Natural killer cell (primary cell): ENCODE data around the gene EIF2AK2. TPM values are rescaled to one million over a fixed set of nuclear protein-coding genes. Genes with fewer than 3 reads are reported as not detected.

Experiments used
- ATAC-seq, 3 donors: fragments of 150-1000 bp in 2 of 3; fragments of 200-7000 bp in 1 of 3; cut with Tn5 transposase; 1 replicate in 1 of 3; 2 replicates in 2 of 3; pipeline ENCODE4 v1.10.0; 2021; ENCODE audit warnings: mild to moderate bottlenecking in 2 of 3, moderate library complexity in 2 of 3
- DNase-seq, 2 donors: peaks; one replicate each; pipeline versions ENCODE4 v3.0.0 to v3.0.0-alpha.2; 2013 to 2021; ENCODE audit warnings: mixed read lengths in 1 of 2
- H3K27ac ChIP-seq: one replicate; pipeline ENCODE4 v1.5.1; 2013; ENCODE audit warnings: mild to moderate bottlenecking, low read length
- H3K27me3 ChIP-seq: one replicate; pipeline ENCODE4 v1.6.1; 2013; ENCODE audit warnings: low read length; ENCODE audit not compliant: control insufficient read depth, insufficient read depth
- H3K36me3 ChIP-seq: one replicate; pipeline ENCODE4 v1.6.1; 2013; ENCODE audit warnings: low read length; ENCODE audit not compliant: control insufficient read depth, insufficient read depth
- H3K4me1 ChIP-seq: one replicate; pipeline ENCODE4 v1.6.1; 2013; ENCODE audit warnings: low read length; ENCODE audit not compliant: control insufficient read depth, insufficient read depth
- H3K4me3 ChIP-seq: one replicate; pipeline ENCODE4 v1.5.1; 2013; ENCODE audit warnings: low read length
- H3K9me3 ChIP-seq: one replicate; pipeline ENCODE4 v1.6.1; 2013; ENCODE audit warnings: low read length; ENCODE audit not compliant: control insufficient read depth, insufficient read depth
- H3K27ac Mint-ChIP-seq, 2 donors: one replicate each; pipeline ENCODE4 v1.8.0; 2022; ENCODE audit warnings: mild to moderate bottlenecking in 2 of 2, mixed read lengths in 2 of 2, moderate library complexity in 1 of 2
- H3K27me3 Mint-ChIP-seq, 2 donors: one replicate each; pipeline ENCODE4 v1.8.0; 2022; ENCODE audit warnings: low read depth in 2 of 2, mixed read lengths in 2 of 2
- H3K36me3 Mint-ChIP-seq: one replicate; pipeline ENCODE4 v1.8.0; 2022; ENCODE audit warnings: mixed read lengths
- H3K4me1 Mint-ChIP-seq, 2 donors: one replicate each; pipeline ENCODE4 v1.8.0; 2022; ENCODE audit warnings: mixed read lengths in 2 of 2
- H3K4me3 Mint-ChIP-seq: one replicate; pipeline ENCODE4 v1.8.0; 2022; ENCODE audit warnings: mild to moderate bottlenecking, moderate library complexity, mixed read lengths
- H3K9me3 Mint-ChIP-seq, 2 donors: one replicate each; pipeline ENCODE4 v1.8.0; 2022; ENCODE audit warnings: mixed read lengths in 2 of 2
- WGBS: methylation state at CpG from one replicate; pipeline ENCODE4 v1.1.7; 2013; ENCODE audit warnings: missing lambda C conversion rate; ENCODE audit not compliant: insufficient coverage; 5-methylcytosine and 5-hydroxymethylcytosine counted together
- intact Hi-C: fragments of 100-400 bp; cut with micrococcal nuclease; formaldehyde crosslinking; loops from one replicate; pipeline ENCODE4 v1.14.2; 2022
- total RNA-seq, 4 donors: library from RNA; stranded (reverse); fragments of 120-200 nt in 1 of 4; gene quantifications; one replicate each; pipeline versions ENCODE4 v1.2.3 to v1.2.4, GENCODE V29; 2013 to 2022
- TF ChIP-seq, protein P1 (sequence below): fragments of 200-600 bp; IDR thresholded peaks from one replicate; pipeline ENCODE4 v1.8.0; 2022; ENCODE audit warnings: antibody characterized with exemption

EIF2AK2 gene
- total RNA-seq, 3 donors from 2014 or later (not counting 1 experiment from before 2014, with no cell fraction given): 29.9 to 47.3 (median 43.9) TPM

DNA sequence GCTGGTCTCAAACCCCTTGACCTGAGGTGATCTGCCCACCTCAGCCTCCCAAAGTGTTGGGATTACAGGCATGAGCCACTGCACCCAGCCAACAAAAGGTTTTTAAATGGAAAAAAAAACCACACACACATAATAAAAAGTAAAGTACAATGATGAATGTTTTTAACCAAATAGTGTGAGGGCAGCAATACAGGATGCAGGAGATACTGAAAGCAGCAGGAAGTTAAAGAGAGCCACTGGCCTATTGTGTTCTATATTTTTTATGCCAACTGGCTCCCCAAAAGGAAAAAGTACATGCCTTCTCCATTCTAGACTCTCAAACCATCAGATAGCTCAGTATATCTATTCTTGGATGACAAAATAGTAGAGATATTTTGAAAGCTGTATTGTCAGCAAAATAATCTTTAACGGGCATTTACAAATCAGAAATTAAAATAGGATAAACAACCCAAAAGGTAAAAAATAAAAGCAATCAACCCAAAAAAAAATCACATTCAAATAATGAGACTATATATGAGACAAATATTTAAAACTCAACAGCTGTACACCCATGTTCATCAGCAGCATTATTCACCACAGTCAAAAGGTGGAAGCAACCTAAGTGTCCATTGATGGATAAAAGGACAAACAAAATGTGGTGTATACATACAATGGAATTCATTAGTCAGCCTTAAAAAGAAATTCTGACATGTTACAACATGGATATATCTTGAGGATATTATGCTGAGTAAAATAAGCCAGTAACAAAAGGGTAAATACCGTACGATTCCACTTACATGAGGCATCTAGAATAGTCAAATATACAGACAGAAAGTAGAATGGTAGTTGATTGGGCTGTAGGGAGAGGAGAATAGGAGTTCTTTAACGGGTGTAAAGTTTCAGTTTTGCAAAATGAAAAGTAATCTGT, 46.2 kb downstream of the EIF2AK2 start:
- no peaks in the 10 kb centered on the region for H3K4me1 Mint-ChIP-seq
- TF ChIP-seq, protein P1, sequence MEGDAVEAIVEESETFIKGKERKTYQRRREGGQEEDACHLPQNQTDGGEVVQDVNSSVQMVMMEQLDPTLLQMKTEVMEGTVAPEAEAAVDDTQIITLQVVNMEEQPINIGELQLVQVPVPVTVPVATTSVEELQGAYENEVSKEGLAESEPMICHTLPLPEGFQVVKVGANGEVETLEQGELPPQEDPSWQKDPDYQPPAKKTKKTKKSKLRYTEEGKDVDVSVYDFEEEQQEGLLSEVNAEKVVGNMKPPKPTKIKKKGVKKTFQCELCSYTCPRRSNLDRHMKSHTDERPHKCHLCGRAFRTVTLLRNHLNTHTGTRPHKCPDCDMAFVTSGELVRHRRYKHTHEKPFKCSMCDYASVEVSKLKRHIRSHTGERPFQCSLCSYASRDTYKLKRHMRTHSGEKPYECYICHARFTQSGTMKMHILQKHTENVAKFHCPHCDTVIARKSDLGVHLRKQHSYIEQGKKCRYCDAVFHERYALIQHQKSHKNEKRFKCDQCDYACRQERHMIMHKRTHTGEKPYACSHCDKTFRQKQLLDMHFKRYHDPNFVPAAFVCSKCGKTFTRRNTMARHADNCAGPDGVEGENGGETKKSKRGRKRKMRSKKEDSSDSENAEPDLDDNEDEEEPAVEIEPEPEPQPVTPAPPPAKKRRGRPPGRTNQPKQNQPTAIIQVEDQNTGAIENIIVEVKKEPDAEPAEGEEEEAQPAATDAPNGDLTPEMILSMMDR: no peak
- H3K27ac ChIP-seq: no peak overlapping the region
- H3K9me3 ChIP-seq: no peaks in the 10 kb centered on the region
- H3K4me3 Mint-ChIP-seq: no peak overlapping the region
- H3K9me3 Mint-ChIP-seq: no peaks in the 10 kb centered on the region
- no peaks in the 10 kb centered on the region for H3K4me1 ChIP-seq
- no peak overlapping the region for H3K4me3 ChIP-seq
- H3K27ac Mint-ChIP-seq: no peak overlapping the region
- intact Hi-C loops: no loop called here
- 100% methylated on average over 3 of the region's 4 CpGs for WGBS
- no peaks in the 10 kb centered on the region for H3K27me3 Mint-ChIP-seq
- ATAC-seq (no peak), DNase-seq (no peak)
- H3K27me3 ChIP-seq: no peaks in the 10 kb centered on the region
- peaks cover 49% of the 10 kb centered on the region for H3K36me3 ChIP-seq
- peaks cover 8% of the 10 kb centered on the region for H3K36me3 Mint-ChIP-seq

DNA sequence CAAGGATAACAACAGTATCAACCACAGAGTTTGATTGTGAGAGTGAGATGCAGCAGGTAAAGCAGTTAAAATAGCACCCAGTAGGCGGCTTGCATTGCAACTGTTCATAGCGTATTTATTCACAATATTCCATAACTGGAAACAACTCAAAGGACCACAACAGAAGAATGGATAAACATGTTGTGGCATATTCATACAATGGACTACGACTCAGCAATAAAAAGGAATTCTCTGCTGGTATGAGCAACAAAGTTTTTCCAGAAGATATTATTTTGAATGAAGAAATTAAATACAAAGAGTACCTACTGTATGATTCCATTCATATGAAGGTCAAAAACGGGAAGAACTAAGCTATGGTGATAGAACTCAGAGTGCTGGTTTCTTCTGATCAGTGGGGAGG, 47.3 kb downstream of the EIF2AK2 start:
- TF ChIP-seq, protein P1: no peak
- H3K4me1 Mint-ChIP-seq: no peaks in the 10 kb centered on the region
- peaks cover 48% of the 10 kb centered on the region for H3K36me3 ChIP-seq
- intact Hi-C loops: no loop called here
- H3K27ac Mint-ChIP-seq: no peak overlapping the region
- no peak overlapping the region for H3K4me3 Mint-ChIP-seq
- no peaks in the 10 kb centered on the region for H3K9me3 Mint-ChIP-seq
- no peaks in the 10 kb centered on the region for H3K27me3 ChIP-seq
- peaks cover 13% of the 10 kb centered on the region for H3K36me3 Mint-ChIP-seq
- H3K4me1 ChIP-seq: no peaks in the 10 kb centered on the region
- H3K27ac ChIP-seq: no peak overlapping the region
- H3K4me3 ChIP-seq: no peak overlapping the region
- no peaks in the 10 kb centered on the region for H3K9me3 ChIP-seq
- no peaks in the 10 kb centered on the region for H3K27me3 Mint-ChIP-seq
- no peak for ATAC-seq
- DNase-seq: no peak
- 96% methylated on average over 2 of the region's 4 CpGs for WGBS

DNA sequence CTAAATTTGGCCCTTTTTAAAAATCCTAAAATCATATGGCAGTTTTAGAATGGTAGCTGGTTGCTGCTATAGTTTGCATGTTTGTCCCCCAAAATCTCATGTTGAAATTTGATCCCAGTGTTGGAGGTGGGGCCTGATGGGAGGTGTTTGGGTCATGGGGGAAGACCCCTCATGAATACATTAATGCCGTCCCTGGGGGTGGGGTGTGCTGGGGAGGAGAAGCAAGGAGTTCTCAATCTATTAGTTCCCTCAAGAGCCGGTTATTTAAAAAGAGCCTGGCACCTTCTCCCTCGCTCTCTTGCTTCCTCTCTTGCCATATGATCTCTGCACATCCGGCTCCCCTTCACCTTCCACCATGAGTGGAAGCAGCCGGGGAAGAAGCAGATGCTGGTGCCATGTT, 51.6 kb downstream of the EIF2AK2 start:
- Histone ChIP-seq H3K4me1 (no peaks in the 10 kb centered on the region), H3K27me3 (no peaks in the 10 kb centered on the region), H3K9me3 (no peaks in the 10 kb centered on the region), H3K36me3 (peaks cover 52% of the 10 kb centered on the region), H3K27ac (no peak overlapping the region), H3K4me3 (no peak overlapping the region)
- H3K4me3 Mint-ChIP-seq: no peak overlapping the region
- no peak overlapping the region for H3K27ac Mint-ChIP-seq
- TF ChIP-seq, protein P1: no peak
- peaks cover 29% of the 10 kb centered on the region for H3K36me3 Mint-ChIP-seq
- 95% methylated on average over 5 of the region's 5 CpGs for WGBS
- ATAC-seq: no peak
- H3K9me3 Mint-ChIP-seq: no peaks in the 10 kb centered on the region
- intact Hi-C loops: no loop called here
- no peak for DNase-seq
- H3K4me1 Mint-ChIP-seq: peaks cover 0 to 4% of the 10 kb centered on the region in 2 donors
- H3K27me3 Mint-ChIP-seq: no peaks in the 10 kb centered on the region
